Loucy (cell line): ENCODE data around the gene CIB4.

Experiments used
- H2AFZ ChIP-seq: fragments of 200-600 bp; sonication (generic); 2 replicates; pipeline ENCODE4 v1.6.0; 2016; ENCODE audit warnings: antibody characterized with exemption, mild to moderate bottlenecking, low read length, moderate library complexity
- H3F3A ChIP-seq: fragments of 200-600 bp; 2 replicates; pipeline ENCODE4 v1.6.0; 2016; ENCODE audit warnings: antibody characterized with exemption, low read depth, mild to moderate bottlenecking
- H3K27me3 ChIP-seq: fragments of 200-600 bp; sonication (generic); 2 replicates; pipeline ENCODE4 v1.6.1; 2014; ENCODE audit warnings: low read length, mild to moderate bottlenecking; ENCODE audit not compliant: insufficient read depth, poor library complexity, severe bottlenecking
- H3K36me3 ChIP-seq: fragments of 200-600 bp; sonication (generic); 2 replicates; pipeline ENCODE4 v1.6.1; 2016; ENCODE audit warnings: low read length; ENCODE audit not compliant: insufficient read depth
- H3K4me1 ChIP-seq: fragments of 200-600 bp; sonication (generic); 2 replicates; pipeline ENCODE4 v1.5.1; 2014; ENCODE audit warnings: low read length, mild to moderate bottlenecking; ENCODE audit not compliant: insufficient read depth, poor library complexity, severe bottlenecking
- H3K4me2 ChIP-seq: fragments of 200-600 bp; sonication (generic); 2 replicates; pipeline ENCODE4 v1.6.0; 2014; ENCODE audit warnings: antibody characterized with exemption, low read length, low read depth, mild to moderate bottlenecking; ENCODE audit not compliant: poor library complexity, severe bottlenecking
- H3K4me3 ChIP-seq: fragments of 200-600 bp; sonication (generic); 2 replicates; pipeline ENCODE4 v1.5.1; 2014; ENCODE audit warnings: low read length, mild to moderate bottlenecking, mixed read lengths; ENCODE audit not compliant: poor library complexity, severe bottlenecking
- H3K79me2 ChIP-seq: fragments of 200-600 bp; sonication (generic); 2 replicates; pipeline ENCODE4 v1.6.1; 2014; ENCODE audit warnings: low read length; ENCODE audit not compliant: insufficient read depth
- H3K9ac ChIP-seq: fragments of 200-600 bp; sonication (generic); 2 replicates; pipeline ENCODE4 v1.6.0; 2014; ENCODE audit warnings: mild to moderate bottlenecking, low read depth, low read length, moderate library complexity; ENCODE audit not compliant: poor library complexity, severe bottlenecking
- H3K9me2 ChIP-seq: fragments of 200-600 bp; sonication (generic); replicated peaks from 2 replicates; pipeline ENCODE4 v1.6.1; 2016; ENCODE audit warnings: low read depth, low read length, mixed read lengths
- H3K9me3 ChIP-seq: fragments of 200-600 bp; sonication (generic); 2 replicates; pipeline ENCODE4 v1.6.1; 2014; ENCODE audit warnings: mild to moderate bottlenecking, antibody characterized with exemption, low read length, low read depth; ENCODE audit not compliant: insufficient read depth
- H4K20me1 ChIP-seq: fragments of 200-600 bp; sonication (generic); 2 replicates; pipeline ENCODE4 v1.6.0; 2014; ENCODE audit warnings: antibody characterized with exemption, low read length, mild to moderate bottlenecking; ENCODE audit not compliant: insufficient read depth, poor library complexity, severe bottlenecking
- EZH2phosphoT487 ChIP-seq: fragments of 200-600 bp; IDR thresholded peaks from 2 replicates; pipeline ENCODE4 v1.6.1; 2018; ENCODE audit warnings: antibody characterized with exemption, mild to moderate bottlenecking, moderate library complexity, borderline replicate concordance
- TF ChIP-seq, protein P1 (sequence below): fragments of 200-600 bp; sonication (generic); conservative IDR thresholded peaks from 2 replicates; pipeline ENCODE4 v1.5.1; 2014; ENCODE audit warnings: mild to moderate bottlenecking, antibody characterized with exemption, low read length

CIB4 gene

DNA sequence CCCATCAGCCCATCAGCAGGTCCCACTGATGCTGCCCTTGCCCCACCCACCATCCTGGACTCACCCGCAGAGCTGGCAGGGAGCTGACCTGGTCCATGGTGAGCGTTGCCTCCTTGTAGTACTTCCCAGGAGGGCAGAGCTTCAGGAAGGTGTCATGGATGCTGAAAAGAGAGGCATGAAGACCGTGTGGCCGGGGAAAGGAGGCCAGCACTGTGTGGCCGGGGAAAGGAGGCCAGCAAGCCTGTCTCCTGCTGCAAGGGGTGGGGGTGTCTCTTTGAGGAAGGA, 11.9 kb downstream of the CIB4 start:
- no peaks in the 10 kb centered on the region for H3K4me1 ChIP-seq
- no peaks in the 10 kb centered on the region for H3K27me3 ChIP-seq

GRCh38 chr2:26628561-26629345, 12.4 kb downstream of the CIB4 start:
- H3K4me3 ChIP-seq = no peak overlapping the region
- no peaks in the 10 kb centered on the region for H4K20me1 ChIP-seq
- no peaks in the 10 kb centered on the region for H3K9me2 ChIP-seq
- H3K9me3 ChIP-seq = no peaks in the 10 kb centered on the region
- no peak for TF ChIP-seq EZH2phosphoT487
- TF ChIP-seq, protein P1, sequence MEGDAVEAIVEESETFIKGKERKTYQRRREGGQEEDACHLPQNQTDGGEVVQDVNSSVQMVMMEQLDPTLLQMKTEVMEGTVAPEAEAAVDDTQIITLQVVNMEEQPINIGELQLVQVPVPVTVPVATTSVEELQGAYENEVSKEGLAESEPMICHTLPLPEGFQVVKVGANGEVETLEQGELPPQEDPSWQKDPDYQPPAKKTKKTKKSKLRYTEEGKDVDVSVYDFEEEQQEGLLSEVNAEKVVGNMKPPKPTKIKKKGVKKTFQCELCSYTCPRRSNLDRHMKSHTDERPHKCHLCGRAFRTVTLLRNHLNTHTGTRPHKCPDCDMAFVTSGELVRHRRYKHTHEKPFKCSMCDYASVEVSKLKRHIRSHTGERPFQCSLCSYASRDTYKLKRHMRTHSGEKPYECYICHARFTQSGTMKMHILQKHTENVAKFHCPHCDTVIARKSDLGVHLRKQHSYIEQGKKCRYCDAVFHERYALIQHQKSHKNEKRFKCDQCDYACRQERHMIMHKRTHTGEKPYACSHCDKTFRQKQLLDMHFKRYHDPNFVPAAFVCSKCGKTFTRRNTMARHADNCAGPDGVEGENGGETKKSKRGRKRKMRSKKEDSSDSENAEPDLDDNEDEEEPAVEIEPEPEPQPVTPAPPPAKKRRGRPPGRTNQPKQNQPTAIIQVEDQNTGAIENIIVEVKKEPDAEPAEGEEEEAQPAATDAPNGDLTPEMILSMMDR = no peak
- no peaks in the 10 kb centered on the region for H3K27me3 ChIP-seq
- H3K9ac ChIP-seq = no peak overlapping the region
- H2AFZ ChIP-seq = no peak overlapping the region
- H3K4me2 ChIP-seq = no peak overlapping the region
- H3K4me1 ChIP-seq = no peaks in the 10 kb centered on the region
- no peaks in the 10 kb centered on the region for H3K79me2 ChIP-seq
- no peaks in the 10 kb centered on the region for H3F3A ChIP-seq
- H3K36me3 ChIP-seq = no peaks in the 10 kb centered on the region

More for the DNA sequence above, 11.9 kb downstream of the CIB4 start:
- no peaks in the 10 kb centered on the region for H3K9me2 ChIP-seq
- H3K79me2 ChIP-seq = no peaks in the 10 kb centered on the region
- no peaks in the 10 kb centered on the region for H3K9me3 ChIP-seq
- H3F3A ChIP-seq = no peaks in the 10 kb centered on the region
- no peak overlapping the region for H3K9ac ChIP-seq
- no peak overlapping the region for H3K4me2 ChIP-seq
- TF ChIP-seq, protein P1 = no peak
- no peak for TF ChIP-seq EZH2phosphoT487
- H2AFZ ChIP-seq = no peak overlapping the region
- no peaks in the 10 kb centered on the region for H3K36me3 ChIP-seq
- H4K20me1 ChIP-seq = no peaks in the 10 kb centered on the region
- no peak overlapping the region for H3K4me3 ChIP-seq

DNA sequence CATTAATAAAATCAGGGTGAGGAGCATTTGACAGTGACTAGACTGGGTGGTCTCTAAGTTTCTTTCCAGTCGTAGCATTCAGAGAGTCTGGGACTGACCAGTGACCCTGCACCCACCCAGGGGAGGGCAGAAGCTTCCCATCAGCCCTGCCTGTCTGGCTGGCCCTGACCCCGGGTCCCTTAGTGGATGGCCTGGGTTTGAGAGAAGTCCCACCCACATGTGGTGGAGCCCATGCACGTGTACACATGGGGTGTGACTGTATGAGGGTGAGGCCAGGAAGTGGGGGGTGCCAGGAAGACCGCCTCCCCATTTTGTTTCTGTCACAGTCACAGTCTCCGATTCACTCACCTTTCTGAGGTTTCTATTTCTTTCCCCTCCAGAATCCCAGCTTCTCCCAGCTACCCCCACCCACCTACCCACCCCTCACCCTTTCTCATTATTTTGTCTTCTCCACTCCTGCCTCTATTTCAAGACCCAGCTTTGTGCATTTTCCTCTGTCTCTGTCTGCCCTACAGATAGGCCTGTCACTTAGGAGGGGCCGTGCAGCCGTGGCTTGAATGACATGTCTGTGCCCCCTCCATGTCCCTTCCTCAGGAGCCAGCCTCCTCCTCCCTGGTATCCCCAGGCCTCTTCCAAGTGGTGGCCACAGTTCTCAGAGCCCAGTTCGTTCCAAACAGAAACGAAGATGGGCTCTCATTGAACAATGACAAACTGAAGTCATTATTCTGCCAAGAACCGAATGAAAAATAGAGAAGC, 13.6 kb downstream of the CIB4 start:
- Histone ChIP-seq H3K9me2 (no peaks in the 10 kb centered on the region), H3K27me3 (no peaks in the 10 kb centered on the region), H4K20me1 (no peaks in the 10 kb centered on the region), H3K4me2 (no peak overlapping the region), H3K9ac (no peak overlapping the region), H3K4me3 (no peak overlapping the region), H3K79me2 (no peaks in the 10 kb centered on the region), H3K4me1 (no peaks in the 10 kb centered on the region), H3K36me3 (no peaks in the 10 kb centered on the region), H3K9me3 (no peaks in the 10 kb centered on the region), H2AFZ (no peak overlapping the region), H3F3A (no peaks in the 10 kb centered on the region)
- TF ChIP-seq EZH2phosphoT487 = no peak
- TF ChIP-seq, protein P1 = no peak
